Tibial artery (tissue), 4 donors: ENCODE measurements around the gene VASN.

Experiments
- DNase-seq, 2 donors: peaks; one replicate each; pipeline ENCODE4 v3.0.0-alpha.2; 2019
- H3K27ac ChIP-seq, 2 donors: fragments of 200-600 bp; sonication (generic) in 1 of 2; 1 replicate in 1 of 2; 2 replicates in 1 of 2; pipeline ENCODE4 v1.5.1; 2018 to 2019; ENCODE audit warnings: mild to moderate bottlenecking in 1 of 2
- H3K27me3 ChIP-seq, 2 donors: fragments of 200-600 bp; sonication (generic) in 1 of 2; one replicate each; pipeline versions ENCODE4 v1.5.1 to v1.6.0; 2016 to 2019
- H3K36me3 ChIP-seq, 3 donors: fragments of 200-600 bp; sonication (generic) in 2 of 3; one replicate each; pipeline ENCODE4 v1.5.1; 2016 to 2019; ENCODE audit warnings: mild to moderate bottlenecking in 2 of 3
- H3K4me1 ChIP-seq, 4 donors: fragments of 200-600 bp; sonication (generic) in 2 of 4; 1 replicate in 3 of 4; 2 replicates in 1 of 4; pipeline ENCODE4 v1.5.1; 2016 to 2019
- H3K4me3 ChIP-seq, 2 donors: fragments of 200-600 bp; sonication (generic) in 1 of 2; 1 replicate in 1 of 2; 2 replicates in 1 of 2; pipeline ENCODE4 v1.5.1; 2018 to 2019; ENCODE audit warnings: mild to moderate bottlenecking in 2 of 2
- H3K9me3 ChIP-seq, 3 donors: fragments of 200-600 bp; sonication (generic) in 1 of 3; one replicate each; pipeline ENCODE4 v1.5.1; 2016 to 2019
- CTCF ChIP-seq, 2 experiments: fragments of 200-600 bp in 1 of 2; fragments of 450-650 bp in 1 of 2; IDR thresholded peaks; one replicate each; pipeline ENCODE4 v1.5.1; 2017 to 2019; ENCODE audit warnings: antibody characterized with exemption in 2 of 2, mild to moderate bottlenecking in 1 of 2, moderate library complexity in 1 of 2
- intact Hi-C: fragments of 100-400 bp; cut with DNase I; formaldehyde crosslinking; loops from one replicate; pipeline ENCODE4 v1.15.0; 2023; ENCODE audit warnings: low total_unique reads

Gene VASN

GRCh38 chr16:4409081-4409932 lies 37.7 kb downstream of the VASN start:
- peak in 1 of 2 donors; percentile 58 for DNase-seq
- Histone ChIP-seq H3K4me1 (peaks cover 0 to 10% (median 2%) of the 10 kb centered on the region in 4 donors), H3K27me3 (no peaks in the 10 kb centered on the region), H3K36me3 (peaks cover 4 to 60% (median 48%) of the 10 kb centered on the region in 3 donors), H3K9me3 (no peaks in the 10 kb centered on the region), H3K27ac (no peak overlapping the region), H3K4me3 (no peak overlapping the region)
- intact Hi-C loops, result loop anchor here (10.0 kb wide), 1 partner anchor 145 kb away; no protein-coding TSS in a partner anchor
- TF ChIP-seq CTCF (IDR thresholded peaks at IDR 0.05), result no peak

GRCh38 chr16:4410335-4411075 lies 38.9 kb downstream of the VASN start:
- peaks cover 4 to 48% (median 39%) of the 10 kb centered on the region in 3 donors for H3K36me3 ChIP-seq
- H3K4me1 ChIP-seq, result peaks cover 0 to 18% (median 11%) of the 10 kb centered on the region in 4 donors
- H3K27ac ChIP-seq, result no peak overlapping the region
- intact Hi-C loops, result no loop called here
- peak in 1 of 2 donors; percentile 47 for DNase-seq
- no peaks in the 10 kb centered on the region for H3K27me3 ChIP-seq
- no peak overlapping the region for H3K4me3 ChIP-seq
- TF ChIP-seq CTCF (IDR thresholded peaks at IDR 0.05), result no peak
- H3K9me3 ChIP-seq, result no peaks in the 10 kb centered on the region

GRCh38 chr16:4411684-4412083 lies 40.0 kb downstream of the VASN start:
- no peak overlapping the region for H3K27ac ChIP-seq
- no peaks in the 10 kb centered on the region for H3K27me3 ChIP-seq
- DNase-seq, result peak in 1 of 2 donors; percentile 62
- H3K9me3 ChIP-seq, result no peaks in the 10 kb centered on the region
- no peak overlapping the region for H3K4me3 ChIP-seq
- intact Hi-C loops, result no loop called here
- no peak for TF ChIP-seq CTCF (IDR thresholded peaks at IDR 0.05)
- peaks cover 0 to 20% (median 13%) of the 10 kb centered on the region in 4 donors for H3K4me1 ChIP-seq
- peaks cover 4 to 36% (median 29%) of the 10 kb centered on the region in 3 donors for H3K36me3 ChIP-seq

GRCh38 chr16:4412159-4412558 lies 40.5 kb downstream of the VASN start:
- Histone ChIP-seq H3K27me3 (no peaks in the 10 kb centered on the region), H3K9me3 (no peaks in the 10 kb centered on the region), H3K4me1 (peaks cover 0 to 24% (median 17%) of the 10 kb centered on the region in 4 donors), H3K4me3 (no peak overlapping the region), H3K27ac (no peak overlapping the region), H3K36me3 (peaks cover 2 to 31% (median 24%) of the 10 kb centered on the region in 3 donors)
- intact Hi-C loops, result no loop called here
- TF ChIP-seq CTCF (IDR thresholded peaks at IDR 0.05), result no peak
- DNase-seq, result no peak

- TF ChIP-seq CTCF (IDR thresholded peaks at IDR 0.05), result no peak
- Histone ChIP-seq H3K27me3 (no peaks in the 10 kb centered on the region), H3K9me3 (no peaks in the 10 kb centered on the region), H3K4me3 (no peak overlapping the region), H3K36me3 (peaks cover 0 to 25% (median 17%) of the 10 kb centered on the region in 3 donors), H3K4me1 (peaks cover 0 to 24% (median 17%) of the 10 kb centered on the region in 4 donors), H3K27ac (no peak overlapping the region)
- DNase-seq, result no peak
- intact Hi-C loops, result no loop called here
Measured at GRCh38 chr16:4412854-4413253, 41.2 kb downstream of the VASN start.
